Stimulated activated naive B cell treated with anti-CD40 and anti-IgM and Interleukin-4, amounts not matched to agents 10 μg/mL and 1 μg/mL and 100 μg/mL, for 72 hours (primary cell): ENCODE data around the gene IQSEC1.

Source experiments
- ATAC-seq, 2 donors: fragments of 150-1000 bp; cut with Tn5 transposase; replicated peaks; 2 replicates each; pipeline ENCODE4 v1.10.0; 2021; ENCODE audit warnings: moderate library complexity in 1 of 2
- DNase-seq: peaks from one replicate; pipeline ENCODE4 v3.0.0; 2021
- H3K27ac Mint-ChIP-seq: one replicate; pipeline ENCODE4 v1.8.0; 2022; ENCODE audit warnings: mild to moderate bottlenecking, mixed read lengths
- H3K27me3 Mint-ChIP-seq, 2 donors: one replicate each; pipeline ENCODE4 v1.8.0; 2022; ENCODE audit warnings: mixed read lengths in 2 of 2
- H3K36me3 Mint-ChIP-seq, 2 donors: one replicate each; pipeline ENCODE4 v1.8.0; 2022; ENCODE audit warnings: mixed read lengths in 2 of 2, mild to moderate bottlenecking in 1 of 2
- H3K4me1 Mint-ChIP-seq, 2 donors: one replicate each; pipeline ENCODE4 v1.8.0; 2022; ENCODE audit warnings: mixed read lengths in 2 of 2, mild to moderate bottlenecking in 1 of 2
- H3K4me3 Mint-ChIP-seq, 2 donors: one replicate each; pipeline ENCODE4 v1.8.0; 2022; ENCODE audit warnings: mild to moderate bottlenecking in 2 of 2, mixed read lengths in 2 of 2, moderate library complexity in 1 of 2
- H3K9me3 Mint-ChIP-seq, 2 donors: one replicate each; pipeline ENCODE4 v1.8.0; 2022; ENCODE audit warnings: mixed read lengths in 2 of 2, mild to moderate bottlenecking in 1 of 2

The IQSEC1 gene

GRCh38 chr3:13085846-13086179 is 12.6 kb upstream of the IQSEC1 start:
- Mint-ChIP-seq H3K27ac (peak overlapping the region; percentile 37), H3K27me3 (no peaks in the 10 kb centered on the region), H3K4me1 (peaks cover 71 to 87% of the 10 kb centered on the region in 2 donors), H3K4me3 (no peak overlapping the region), H3K9me3 (peaks cover 0 to 5% of the 10 kb centered on the region in 2 donors), H3K36me3 (peaks cover 5 to 6% of the 10 kb centered on the region in 2 donors)
- ATAC-seq (no peak), DNase-seq (no peak)

- Mint-ChIP-seq H3K9me3 (peaks cover 0 to 5% of the 10 kb centered on the region in 2 donors), H3K4me1 (peaks cover 77 to 92% of the 10 kb centered on the region in 2 donors), H3K27me3 (no peaks in the 10 kb centered on the region), H3K27ac (peak overlapping the region; percentile 63), H3K4me3 (no peak overlapping the region), H3K36me3 (peaks cover 5 to 6% of the 10 kb centered on the region in 2 donors)
- ATAC-seq, result no peak
- DNase-seq, result no peak
Observed at GRCh38 chr3:13085081-13085845, 12.0 kb upstream of the IQSEC1 start.

GRCh38 chr3:13083898-13084297 is 10.7 kb upstream of the IQSEC1 start:
- Mint-ChIP-seq H3K27me3 (no peaks in the 10 kb centered on the region), H3K4me3 (peak overlapping the region; percentile 34 to 63), H3K27ac (peak overlapping the region; percentile 91), H3K4me1 (peaks cover 85 to 97% of the 10 kb centered on the region in 2 donors), H3K36me3 (peaks cover 5 to 6% of the 10 kb centered on the region in 2 donors), H3K9me3 (peaks cover 0 to 4% of the 10 kb centered on the region in 2 donors)
- ATAC-seq (peak; percentile 78 to 81), DNase-seq (peak; percentile 71)

- Mint-ChIP-seq H3K36me3 (peaks cover 2% of the 10 kb centered on the region in 2 donors), H3K9me3 (peaks cover 0 to 1% of the 10 kb centered on the region in 2 donors), H3K27ac (peak overlapping the region; percentile 91), H3K27me3 (no peaks in the 10 kb centered on the region), H3K4me3 (peak overlapping the region in 1 of 2 donors; percentile 34), H3K4me1 (peaks cover 83 to 97% of the 10 kb centered on the region in 2 donors)
- DNase-seq (no peak), ATAC-seq (no peak)
Observed at GRCh38 chr3:13083254-13083653, 10.0 kb upstream of the IQSEC1 start.

GRCh38 chr3:13082677-13083076 is 9.4 kb upstream of the IQSEC1 start:
- H3K27ac Mint-ChIP-seq, result peak overlapping the region; percentile 32
- no peaks in the 10 kb centered on the region for H3K9me3 Mint-ChIP-seq
- no peaks in the 10 kb centered on the region for H3K27me3 Mint-ChIP-seq
- H3K4me3 Mint-ChIP-seq, result no peak overlapping the region
- H3K36me3 Mint-ChIP-seq, result no peaks in the 10 kb centered on the region
- ATAC-seq (no peak), DNase-seq (no peak)
- peaks cover 83 to 97% of the 10 kb centered on the region in 2 donors for H3K4me1 Mint-ChIP-seq

- Mint-ChIP-seq H3K36me3 (no peaks in the 10 kb centered on the region), H3K9me3 (no peaks in the 10 kb centered on the region), H3K27ac (no peak overlapping the region), H3K4me3 (no peak overlapping the region), H3K4me1 (peaks cover 79 to 93% of the 10 kb centered on the region in 2 donors), H3K27me3 (no peaks in the 10 kb centered on the region)
- no peak for DNase-seq
- ATAC-seq, result no peak
Observed at GRCh38 chr3:13081603-13082360, 8.6 kb upstream of the IQSEC1 start.

- Mint-ChIP-seq H3K36me3 (no peaks in the 10 kb centered on the region), H3K27ac (peak overlapping the region; percentile 14), H3K9me3 (no peaks in the 10 kb centered on the region), H3K4me1 (peaks cover 68 to 82% of the 10 kb centered on the region in 2 donors), H3K4me3 (no peak overlapping the region), H3K27me3 (peaks cover 0 to under 1% of the 10 kb centered on the region in 2 donors)
- no peak for ATAC-seq
- DNase-seq, result no peak
Observed at GRCh38 chr3:13080591-13080990, 7.4 kb upstream of the IQSEC1 start.

- DNase-seq (no peak), ATAC-seq (no peak)
- Mint-ChIP-seq H3K4me1 (peaks cover 68 to 82% of the 10 kb centered on the region in 2 donors), H3K36me3 (no peaks in the 10 kb centered on the region), H3K9me3 (no peaks in the 10 kb centered on the region), H3K27ac (no peak overlapping the region), H3K27me3 (peaks cover 0 to 4% of the 10 kb centered on the region in 2 donors), H3K4me3 (no peak overlapping the region)
Observed at GRCh38 chr3:13080026-13080425, 6.8 kb upstream of the IQSEC1 start.

- Mint-ChIP-seq H3K36me3 (no peaks in the 10 kb centered on the region), H3K4me1 (peaks cover 63 to 78% of the 10 kb centered on the region in 2 donors), H3K9me3 (no peaks in the 10 kb centered on the region), H3K27ac (peak overlapping the region; percentile 39), H3K27me3 (peaks cover 0 to 4% of the 10 kb centered on the region in 2 donors), H3K4me3 (no peak overlapping the region)
- DNase-seq (no peak), ATAC-seq (no peak)
Observed at GRCh38 chr3:13079510-13079909, 6.3 kb upstream of the IQSEC1 start.

GRCh38 chr3:13079051-13079450 is 5.8 kb upstream of the IQSEC1 start:
- H3K4me1 Mint-ChIP-seq, result peaks cover 60 to 78% of the 10 kb centered on the region in 2 donors
- no peak for DNase-seq
- ATAC-seq, result no peak
- H3K36me3 Mint-ChIP-seq, result no peaks in the 10 kb centered on the region
- H3K4me3 Mint-ChIP-seq, result no peak overlapping the region
- no peaks in the 10 kb centered on the region for H3K9me3 Mint-ChIP-seq
- no peak overlapping the region for H3K27ac Mint-ChIP-seq
- H3K27me3 Mint-ChIP-seq, result peaks cover under 1 to 4% of the 10 kb centered on the region in 2 donors

GRCh38 chr3:13078163-13078905 is 5.1 kb upstream of the IQSEC1 start:
- ATAC-seq (no peak), DNase-seq (no peak)
- H3K27me3 Mint-ChIP-seq, result peaks cover 4 to 5% of the 10 kb centered on the region in 2 donors
- peaks cover 58 to 78% of the 10 kb centered on the region in 2 donors for H3K4me1 Mint-ChIP-seq
- H3K36me3 Mint-ChIP-seq, result no peaks in the 10 kb centered on the region
- no peaks in the 10 kb centered on the region for H3K9me3 Mint-ChIP-seq
- H3K27ac Mint-ChIP-seq, result peak overlapping the region; percentile 15
- peak overlapping the region in 1 of 2 donors; percentile 34 for H3K4me3 Mint-ChIP-seq

- peaks cover 4 to 5% of the 10 kb centered on the region in 2 donors for H3K27me3 Mint-ChIP-seq
- no peaks in the 10 kb centered on the region for H3K9me3 Mint-ChIP-seq
- H3K4me1 Mint-ChIP-seq, result peaks cover 54 to 76% of the 10 kb centered on the region in 2 donors
Observed at GRCh38 chr3:13077431-13078162, 4.4 kb upstream of the IQSEC1 start.

GRCh38 chr3:13075986-13076654 is 2.9 kb upstream of the IQSEC1 start:
- no peaks in the 10 kb centered on the region for H3K9me3 Mint-ChIP-seq
- H3K27ac Mint-ChIP-seq, result no peak overlapping the region
- no peaks in the 10 kb centered on the region for H3K36me3 Mint-ChIP-seq
- peaks cover 4 to 5% of the 10 kb centered on the region in 2 donors for H3K27me3 Mint-ChIP-seq
- H3K4me3 Mint-ChIP-seq, result no peak overlapping the region
- ATAC-seq (no peak), DNase-seq (no peak)
- peaks cover 56 to 77% of the 10 kb centered on the region in 2 donors for H3K4me1 Mint-ChIP-seq

More at GRCh38 chr3:13077431-13078162, 4.4 kb upstream of the IQSEC1 start:
- ATAC-seq (no peak), DNase-seq (no peak)
- Mint-ChIP-seq H3K36me3 (no peaks in the 10 kb centered on the region), H3K4me3 (peak overlapping the region in 1 of 2 donors; percentile 34), H3K27ac (peak overlapping the region; percentile 15)
